Measurements from ENCODE around the gene CNBD2.
"Not testable (repeated sequence)": the region's sequence is repeated elsewhere in the genome, so short reads cannot be mapped to it uniquely, and the experiment has no call there.

CNBD2 gene

GRCh38 chr20:35967979-35968640 is at the start of gene CNBD2:
Gene CNBD2 (plus strand): TSS chr20:35968590. CDS start chr20:35968763, 173 bp downstream.
- no peak for FAIRE-seq

DNA sequence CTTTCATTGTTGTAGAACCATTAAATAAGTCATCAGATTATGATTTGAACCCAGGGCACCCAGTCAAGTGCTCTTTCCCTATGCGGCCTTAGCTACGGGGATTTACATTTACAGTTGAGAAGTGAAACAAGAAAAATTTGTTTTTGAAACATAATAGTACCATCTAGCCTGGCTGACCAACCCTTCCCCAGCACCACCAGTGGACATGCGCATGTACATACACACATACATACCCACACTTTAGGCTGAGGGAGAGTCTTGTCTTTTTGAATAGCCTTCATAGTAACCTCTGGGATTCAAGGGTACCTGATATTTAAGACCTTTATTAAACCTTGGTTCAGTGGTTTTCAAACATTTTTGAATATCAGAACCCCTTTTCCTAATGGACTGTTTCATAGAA is 47.9 kb upstream of the CNBD2 start:
- FAIRE-seq = no peak

GRCh38 chr20:35929301-35929700 is 39.1 kb upstream of the CNBD2 start:
- no peak for FAIRE-seq

- FAIRE-seq = no peak
Measured at GRCh38 chr20:35934050-35934449, 34.3 kb upstream of the CNBD2 start.

DNA sequence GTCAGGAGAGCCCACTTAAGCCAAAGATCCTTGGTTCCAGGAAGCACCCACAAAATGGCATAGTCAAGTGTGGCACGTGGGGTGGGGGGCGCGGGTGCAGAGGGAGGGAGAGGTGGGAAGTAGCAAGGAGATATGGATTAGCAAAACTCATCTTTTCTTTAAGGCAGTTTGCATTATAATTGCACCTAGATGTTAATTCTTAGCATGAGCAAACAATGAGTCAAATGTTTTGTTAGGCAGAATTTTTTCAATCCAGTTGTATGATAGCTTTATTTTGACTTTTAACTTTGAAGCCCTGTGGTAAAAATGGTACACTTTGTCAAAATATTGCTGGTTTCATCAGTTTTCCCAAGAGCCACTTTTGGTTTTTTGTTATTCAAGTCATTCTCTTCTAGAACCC is 29.1 kb upstream of the CNBD2 start:
- no peak for FAIRE-seq

- no peak for FAIRE-seq
Measured at GRCh38 chr20:35941620-35942019, 26.8 kb upstream of the CNBD2 start.

DNA sequence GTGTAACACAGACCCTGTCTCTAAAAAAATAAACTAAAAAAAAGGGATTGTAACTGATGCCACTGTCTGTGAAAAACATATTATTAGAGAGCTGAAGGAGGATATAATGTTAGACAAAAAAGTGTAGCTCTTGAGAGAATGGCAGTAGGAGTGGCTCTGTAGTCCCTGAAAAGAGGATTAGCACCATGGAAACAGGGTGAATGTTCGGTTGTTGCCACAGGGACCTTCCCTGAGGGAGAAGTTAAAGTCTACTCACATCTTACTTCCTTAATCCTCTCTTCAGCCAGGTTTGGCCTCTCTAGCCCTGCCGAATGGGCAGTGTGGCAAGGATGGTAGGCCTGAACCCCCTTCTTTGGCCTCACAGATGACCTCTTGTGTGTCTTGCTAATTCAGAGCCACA is 26.1 kb upstream of the CNBD2 start:
- FAIRE-seq = no peak

GRCh38 chr20:35947489-35947888 is 20.9 kb upstream of the CNBD2 start:
- FAIRE-seq = no peak

DNA sequence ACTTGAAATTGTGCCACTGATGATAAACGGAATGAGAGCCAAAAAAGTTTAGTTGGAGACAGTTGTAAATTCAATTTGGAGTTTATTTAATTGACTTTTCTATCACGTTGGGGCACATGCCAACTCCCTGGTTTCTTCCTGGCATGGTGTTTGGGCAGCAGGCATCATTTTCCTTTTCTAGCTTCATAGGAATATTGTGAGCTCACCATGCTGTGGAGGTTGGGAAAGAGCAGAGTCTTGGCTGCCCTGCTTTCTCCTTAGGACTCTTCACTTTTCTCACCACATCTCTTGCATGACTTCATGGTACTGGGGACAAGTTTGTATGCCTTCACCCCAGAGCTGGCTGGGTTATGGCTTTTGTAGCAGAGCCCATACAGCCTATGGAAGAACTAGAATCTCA is 20.5 kb upstream of the CNBD2 start:
- no peak for FAIRE-seq

GRCh38 chr20:35950093-35950492 is 18.3 kb upstream of the CNBD2 start:
- no peak for FAIRE-seq

- not testable (repeated sequence) for FAIRE-seq
Measured at GRCh38 chr20:35952080-35952479, 16.3 kb upstream of the CNBD2 start.

DNA sequence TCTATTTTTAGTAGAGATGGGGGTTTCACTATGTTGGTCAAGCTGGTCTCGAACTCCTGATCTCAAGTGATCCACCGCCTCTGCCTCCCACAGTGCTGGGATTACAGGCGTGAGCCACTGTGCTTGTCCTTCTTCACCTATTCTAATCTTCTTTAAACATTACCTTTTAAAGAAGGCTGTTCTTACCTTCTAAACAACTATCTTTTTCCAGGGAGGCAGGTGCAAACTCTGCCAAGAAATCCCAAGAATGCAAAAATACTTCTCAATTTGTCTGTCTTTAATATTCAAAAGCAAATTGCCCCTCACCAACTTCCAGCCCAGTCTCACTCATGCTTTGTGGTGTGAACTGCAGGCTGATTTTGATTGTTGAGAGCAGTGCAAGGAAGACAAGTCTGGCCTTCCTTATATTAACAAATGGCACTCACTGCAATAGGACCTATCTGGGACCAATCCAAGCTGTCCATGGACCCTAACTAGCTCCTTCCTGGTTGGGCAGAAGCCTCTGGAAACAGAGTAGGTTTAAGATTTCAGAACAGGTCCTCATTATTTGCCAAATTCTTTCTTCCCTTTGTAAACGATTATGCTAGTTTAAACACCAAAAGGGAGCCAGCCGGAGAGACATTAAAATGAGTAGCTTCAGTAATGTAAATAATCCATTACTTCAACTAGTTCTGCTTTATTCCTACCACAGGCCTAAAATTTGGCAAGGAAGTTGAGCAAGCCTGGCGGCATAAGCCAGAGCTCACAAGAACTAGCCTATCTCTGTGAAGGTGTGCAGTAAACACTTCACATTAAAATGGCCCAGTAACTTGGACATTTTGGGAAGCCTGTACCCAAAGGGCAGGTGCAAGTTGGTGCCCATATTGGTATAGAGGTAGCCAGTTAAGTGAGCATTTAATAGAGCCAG is 15.7 kb upstream of the CNBD2 start:
- FAIRE-seq = no peak

GRCh38 chr20:35953387-35954199 is 14.8 kb upstream of the CNBD2 start:
- no peak for FAIRE-seq

DNA sequence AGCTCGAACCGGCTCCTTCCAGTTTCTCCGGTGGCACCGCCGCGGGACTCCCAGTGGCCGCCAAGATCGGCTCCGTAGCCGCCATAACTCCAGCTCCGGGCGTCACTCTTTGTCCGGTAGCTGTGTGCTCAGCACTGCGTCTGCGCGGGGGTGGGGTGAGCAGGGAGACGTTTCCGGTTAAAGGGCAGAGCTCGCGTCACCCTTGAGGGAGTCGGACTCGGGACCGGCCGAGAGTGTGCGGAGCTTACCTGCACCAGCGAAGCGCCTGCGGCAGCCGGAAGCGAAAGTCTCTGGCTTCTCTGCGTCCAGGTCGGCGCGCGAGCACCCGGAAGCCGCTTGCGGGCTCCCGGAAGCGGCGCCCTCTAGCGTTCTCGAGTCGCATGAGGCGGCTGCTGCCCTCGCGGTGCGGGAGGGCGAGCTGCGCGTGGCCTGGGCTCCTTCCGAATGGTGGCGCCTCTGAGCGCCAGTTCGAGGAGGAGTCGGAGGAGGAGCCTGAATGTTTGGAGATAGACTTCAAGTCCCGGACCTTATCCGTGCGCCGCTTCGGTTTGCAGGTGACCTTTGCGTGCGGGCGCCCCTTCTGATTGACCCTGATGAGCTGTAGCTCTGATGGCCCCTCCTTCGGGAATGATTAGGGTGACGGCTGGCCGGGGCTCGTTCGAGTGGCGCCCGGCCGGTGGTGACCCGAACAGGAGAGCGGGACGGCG is 14.0 kb upstream of the CNBD2 start, which contains the start of gene SCAND1:
SCAND1 (minus strand) TSS at position 303 of the 707 bp plus-strand sequence; CDS start at position 85, 218 bp downstream.
- no peak for FAIRE-seq

GRCh38 chr20:35954907-35955251 is 13.5 kb upstream of the CNBD2 start:
- no peak for FAIRE-seq

- FAIRE-seq = no peak
Measured at GRCh38 chr20:35956616-35957015, 11.8 kb upstream of the CNBD2 start.

GRCh38 chr20:35959291-35959690 is 9.1 kb upstream of the CNBD2 start:
- FAIRE-seq = not testable (repeated sequence)

DNA sequence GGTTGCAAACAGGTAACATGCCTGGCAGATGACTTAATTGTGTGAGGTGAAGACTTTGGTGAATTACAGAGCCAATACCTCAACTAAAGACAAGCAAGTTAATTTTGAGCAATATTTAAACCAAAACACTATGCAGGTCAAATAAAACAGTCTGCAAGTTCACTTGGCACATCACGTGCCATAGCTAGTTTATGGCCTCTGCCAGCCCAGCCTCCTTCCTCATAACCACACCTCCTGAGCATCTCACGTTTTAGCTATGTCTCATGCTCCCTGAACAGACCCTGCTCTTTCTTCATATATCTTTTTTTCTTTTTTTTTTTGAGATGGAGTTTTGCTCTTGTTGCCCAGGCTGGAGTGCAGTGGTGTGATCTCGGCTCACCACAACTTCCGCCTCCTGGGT is 4.5 kb upstream of the CNBD2 start:
- no peak for FAIRE-seq

DNA sequence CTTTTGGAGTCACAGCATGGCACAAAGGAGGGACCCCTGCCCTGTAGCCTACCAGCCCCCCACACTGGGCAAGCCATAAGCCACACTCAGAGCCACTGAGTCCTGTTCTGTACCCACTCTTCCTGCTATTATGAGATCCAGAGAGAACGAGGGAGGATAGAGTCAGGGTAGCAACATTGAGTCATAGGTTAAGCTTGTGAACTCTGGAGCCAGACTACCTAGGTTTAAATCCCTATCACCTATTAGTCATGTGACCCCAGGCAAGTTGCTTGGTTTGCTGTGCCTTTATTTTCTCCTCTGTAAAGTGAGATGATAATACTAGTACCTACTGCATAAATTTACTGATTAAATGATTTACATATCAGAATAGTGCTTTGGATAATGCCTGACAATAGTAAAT is 540 bp downstream of the CNBD2 start:
- FAIRE-seq = no peak

DNA sequence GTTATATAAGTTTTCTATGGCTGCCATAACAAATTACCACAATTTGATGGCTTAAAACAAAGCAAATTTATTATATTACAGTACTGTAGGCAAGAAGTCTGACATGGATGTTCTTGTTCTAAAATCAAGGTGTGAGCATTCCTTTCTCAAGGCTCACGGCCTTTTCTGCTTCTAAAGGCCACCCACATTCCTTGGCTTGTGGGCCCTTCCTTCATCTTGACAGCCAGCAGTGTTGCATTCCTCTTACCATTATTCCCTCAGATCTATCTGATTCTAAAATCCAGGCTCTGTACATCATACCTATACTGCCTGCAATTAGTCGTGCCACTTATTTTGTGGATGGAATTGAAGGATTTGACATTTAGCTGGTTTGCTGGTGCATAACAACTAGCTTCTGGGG is 3.6 kb downstream of the CNBD2 start:
- no peak for FAIRE-seq

GRCh38 chr20:35972462-35972861 is 4.1 kb downstream of the CNBD2 start:
- FAIRE-seq = peak; percentile 93

DNA sequence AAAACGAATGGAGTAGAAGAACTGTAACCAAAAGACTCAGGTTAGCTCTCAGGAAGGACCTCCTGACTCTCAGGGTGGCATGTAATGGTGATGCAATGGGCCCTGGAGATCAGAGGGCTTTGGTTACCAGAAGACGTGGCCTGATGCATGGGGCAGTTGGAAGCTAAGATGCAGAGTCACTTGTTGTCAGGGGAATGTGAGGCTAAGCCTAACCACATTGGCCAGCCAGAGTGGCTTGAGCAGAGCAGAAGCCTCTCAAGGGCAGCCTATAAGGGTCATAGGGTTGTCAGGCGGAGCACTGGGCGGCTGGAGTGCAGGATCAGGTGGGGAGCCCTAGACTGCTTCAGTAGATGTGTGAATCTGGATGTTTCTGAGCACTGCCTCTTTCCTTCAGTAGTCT is 5.9 kb downstream of the CNBD2 start:
- FAIRE-seq = no peak

Measured in islet of Langerhans (tissue), 1 donor.